Liver (tissue), 3 donors: ENCODE measurements around the gene PRR16.

Experiments
- RXRA ChIP-seq, 2 donors: IDR thresholded peaks; 2 replicates each; pipeline ENCODE4 v1.6.1; 2017 to 2018; ENCODE audit warnings: antibody characterized with exemption in 2 of 2, mild to moderate bottlenecking in 1 of 2
- TAF1 ChIP-seq: conservative IDR thresholded peaks from 2 replicates; pipeline ENCODE4 v1.6.1; 2016; ENCODE audit warnings: antibody characterized with exemption, mild to moderate bottlenecking
- TF ChIP-seq, protein P1 (sequence below): fragments of 150-350 bp; IDR thresholded peaks from 2 replicates; pipeline ENCODE4 v1.5.1; 2017; ENCODE audit warnings: improper control_type of control experiment, low read depth, low read length; ENCODE audit not compliant: missing input control
- donor health status: healthy.
- donor health status: healthy.

DNA sequence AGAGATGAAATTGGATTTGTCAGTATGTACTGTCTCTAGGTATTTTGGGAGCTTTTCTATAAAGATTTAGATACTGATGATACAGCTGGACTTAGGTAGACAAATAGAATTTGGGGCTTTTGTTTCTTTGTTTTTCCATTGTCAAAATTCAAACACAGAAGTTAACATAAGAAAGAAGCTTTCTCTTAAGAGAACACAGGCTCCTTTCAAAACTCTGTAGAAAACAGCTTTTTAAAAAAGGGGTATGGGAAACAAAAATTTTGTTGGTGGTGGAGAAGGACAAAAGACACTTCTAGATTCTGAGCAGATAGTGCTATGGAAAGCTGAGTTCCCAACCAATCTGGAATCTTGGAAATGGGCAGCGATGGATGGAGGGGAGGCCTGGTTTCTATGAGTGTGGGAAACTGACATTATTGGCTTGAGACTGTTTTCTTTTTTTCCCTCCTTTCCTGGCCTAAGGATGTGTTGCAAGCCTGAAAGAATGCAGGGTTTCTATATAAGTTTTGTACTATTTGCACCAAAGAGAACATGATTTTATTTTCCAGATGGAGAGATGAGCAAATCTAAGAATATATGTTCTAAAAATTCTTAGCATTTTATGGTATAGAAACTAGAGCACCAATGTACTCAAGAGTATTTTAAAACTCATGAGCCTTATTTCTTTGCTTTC, 240.0 kb downstream of the PRR16 start:
- no peak for TF ChIP-seq RXRA (IDR thresholded peaks at IDR 0.05)
- TF ChIP-seq TAF1, result no peak
- TF ChIP-seq, protein P1, sequence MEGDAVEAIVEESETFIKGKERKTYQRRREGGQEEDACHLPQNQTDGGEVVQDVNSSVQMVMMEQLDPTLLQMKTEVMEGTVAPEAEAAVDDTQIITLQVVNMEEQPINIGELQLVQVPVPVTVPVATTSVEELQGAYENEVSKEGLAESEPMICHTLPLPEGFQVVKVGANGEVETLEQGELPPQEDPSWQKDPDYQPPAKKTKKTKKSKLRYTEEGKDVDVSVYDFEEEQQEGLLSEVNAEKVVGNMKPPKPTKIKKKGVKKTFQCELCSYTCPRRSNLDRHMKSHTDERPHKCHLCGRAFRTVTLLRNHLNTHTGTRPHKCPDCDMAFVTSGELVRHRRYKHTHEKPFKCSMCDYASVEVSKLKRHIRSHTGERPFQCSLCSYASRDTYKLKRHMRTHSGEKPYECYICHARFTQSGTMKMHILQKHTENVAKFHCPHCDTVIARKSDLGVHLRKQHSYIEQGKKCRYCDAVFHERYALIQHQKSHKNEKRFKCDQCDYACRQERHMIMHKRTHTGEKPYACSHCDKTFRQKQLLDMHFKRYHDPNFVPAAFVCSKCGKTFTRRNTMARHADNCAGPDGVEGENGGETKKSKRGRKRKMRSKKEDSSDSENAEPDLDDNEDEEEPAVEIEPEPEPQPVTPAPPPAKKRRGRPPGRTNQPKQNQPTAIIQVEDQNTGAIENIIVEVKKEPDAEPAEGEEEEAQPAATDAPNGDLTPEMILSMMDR, result no peak
